Left lung (tissue), 10 donors: ENCODE results near the gene SPRED1. TPM values are rescaled to one million over a fixed set of nuclear protein-coding genes. Genes with fewer than 3 reads are reported as not detected.

Experiments used
- ATAC-seq: fragments of 200-7000 bp; cut with Tn5 transposase; one replicate; pipeline ENCODE4 v1.9.1; 2020; ENCODE audit warnings: moderate library complexity
- DNase-seq, 4 donors: peaks; one replicate each; pipeline ENCODE4 v3.0.0-alpha.2; 2013 to 2020
- H3K27ac ChIP-seq, 2 donors: fragments of 200-600 bp; sonication (generic) in 1 of 2; one replicate each; pipeline versions ENCODE4 v1.5.0 to v1.8.0; 2020 to 2021
- H3K27me3 ChIP-seq, 2 donors: fragments of 200-600 bp; sonication (generic) in 1 of 2; one replicate each; pipeline versions ENCODE4 v1.5.0 to v1.8.0; 2020 to 2021
- H3K36me3 ChIP-seq, 2 donors: fragments of 200-600 bp; sonication (generic) in 1 of 2; one replicate each; pipeline versions ENCODE4 v1.5.0 to v1.8.0; 2020 to 2021
- H3K4me1 ChIP-seq, 2 donors: fragments of 200-600 bp; one replicate each; pipeline ENCODE4 v1.8.0; 2021
- H3K4me3 ChIP-seq, 2 donors: fragments of 200-600 bp; sonication (generic) in 1 of 2; one replicate each; pipeline versions ENCODE4 v1.5.0 to v1.8.0; 2020 to 2021; ENCODE audit warnings: mild to moderate bottlenecking in 1 of 2
- H3K9me3 ChIP-seq, 2 donors: fragments of 200-600 bp; sonication (generic) in 1 of 2; one replicate each; pipeline versions ENCODE4 v1.5.0 to v1.8.0; 2020 to 2021
- CTCF ChIP-seq, 2 donors: fragments of 200-600 bp; sonication (generic) in 1 of 2; IDR thresholded peaks; one replicate each; pipeline versions ENCODE4 v1.5.0 to v1.8.0; 2021; ENCODE audit warnings: antibody characterized with exemption in 2 of 2
- intact Hi-C, 2 donors: fragments of 100-400 bp; cut with DNase I; formaldehyde crosslinking; loops; one replicate each; pipeline versions ENCODE4 v1.11.2 to v1.14.2; 2022
- polyA plus RNA-seq, 6 donors: library from polyadenylated mRNA; unstranded; fragments of 120-200 nt; gene quantifications; one replicate each; pipeline ENCODE4 v1.2.1, GENCODE V29; 2013; ENCODE audit not compliant: insufficient read length in 6 of 6
- total RNA-seq, 2 donors: library from RNA; stranded (reverse); fragmentation: NEBNext Ultra II Directional; extraction: Animal tissue kit (Norgen Biotek cat#: 25700); gene quantifications; one replicate each; pipeline ENCODE4 v1.2.1, GENCODE V29; 2021
- donor health status: DM: no; HTN: yes; CAD: no.
- donor health status: DM: no; HTN: no; CAD: no.

SPRED1 gene
- total and polyA plus RNA-seq, 8 donors, result 36.3 to 59.4 (median 44.6) TPM

- Histone ChIP-seq H3K36me3 (no peaks in the 10 kb centered on the region), H3K9me3 (no peaks in the 10 kb centered on the region), H3K27ac (no peak overlapping the region), H3K4me1 (peaks cover 0 to 3% of the 10 kb centered on the region in 2 donors), H3K27me3 (no peaks in the 10 kb centered on the region), H3K4me3 (no peak overlapping the region)
- DNase-seq (no peak), ATAC-seq (no peak)
- no peak for TF ChIP-seq CTCF (IDR thresholded peaks at IDR 0.05)
- intact Hi-C loops, result no loop called here
Observed at GRCh38 chr15:38243278-38244055, 9.2 kb upstream of the SPRED1 start.

DNA sequence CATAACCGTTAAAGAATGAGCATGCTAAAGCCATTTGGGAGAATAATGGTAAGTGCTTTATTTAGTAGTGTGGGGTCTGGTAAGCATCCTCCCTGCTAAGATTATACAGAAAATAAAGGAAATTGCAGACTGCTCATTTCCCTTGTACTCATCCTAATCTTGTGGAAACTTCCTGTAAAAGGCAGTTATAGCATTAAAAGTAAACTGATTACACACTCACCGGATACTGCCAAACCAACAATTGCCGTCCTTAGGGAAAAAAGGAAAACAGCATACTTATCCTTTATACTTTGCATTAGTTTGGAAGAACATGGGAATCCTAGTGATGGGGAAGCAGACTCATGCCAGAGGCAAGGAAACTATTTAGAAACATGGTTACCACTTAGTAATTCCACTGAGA is 5.3 kb upstream of the SPRED1 start:
- Histone ChIP-seq H3K27me3 (peaks cover 0 to 17% of the 10 kb centered on the region in 2 donors), H3K36me3 (no peaks in the 10 kb centered on the region), H3K9me3 (no peaks in the 10 kb centered on the region), H3K4me3 (no peak overlapping the region), H3K4me1 (peaks cover 0 to 11% of the 10 kb centered on the region in 2 donors), H3K27ac (no peak overlapping the region)
- no peak for ATAC-seq
- intact Hi-C loops, result no loop called here
- DNase-seq, result no peak
- TF ChIP-seq CTCF (IDR thresholded peaks at IDR 0.05), result no peak

DNA sequence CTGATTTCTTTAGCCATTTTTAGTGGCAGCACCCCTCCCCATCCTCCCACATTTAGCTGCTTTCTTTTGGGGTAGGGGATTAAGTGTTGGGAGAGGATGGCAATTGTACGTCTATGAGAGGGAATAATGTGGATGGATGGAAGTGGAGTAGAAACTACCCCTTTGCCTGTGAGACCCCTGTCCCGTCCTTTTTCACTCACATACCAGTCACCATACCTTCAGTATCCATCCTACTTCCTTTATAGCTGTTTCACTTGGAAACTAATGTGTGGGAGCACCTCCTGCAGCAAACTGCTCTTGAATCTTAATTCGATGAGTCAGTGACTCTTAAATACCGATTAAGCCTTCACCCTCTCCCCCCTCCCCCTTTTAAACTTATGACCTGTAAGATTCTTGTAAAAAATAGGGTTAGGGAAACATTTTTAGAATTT is 730 bp downstream of the SPRED1 start:
- H3K4me1 ChIP-seq, result peaks cover 8 to 32% of the 10 kb centered on the region in 2 donors
- no peaks in the 10 kb centered on the region for H3K36me3 ChIP-seq
- intact Hi-C loops, result loop anchor here in 1 of 2 donors (5.0 kb wide), 1 partner anchor 181 kb away; no protein-coding TSS in a partner anchor

GRCh38 chr15:38254051-38254883 is 1.6 kb downstream of the SPRED1 start:
- Histone ChIP-seq H3K36me3 (no peaks in the 10 kb centered on the region), H3K27ac (peak overlapping the region; percentile 97 to 99), H3K4me3 (peak overlapping the region; percentile 80 to 81), H3K9me3 (no peaks in the 10 kb centered on the region), H3K27me3 (peaks cover 0 to 30% of the 10 kb centered on the region in 2 donors), H3K4me1 (peaks cover 11 to 32% of the 10 kb centered on the region in 2 donors)
- intact Hi-C loops, result loop anchor here in 1 of 2 donors (5.0 kb wide), 1 partner anchor 182 kb away; no protein-coding TSS in a partner anchor
- ATAC-seq, result peak; percentile 35
- peak in 3 of 4 donors; percentile 51 to 57 (median 55) for DNase-seq
- no peak for TF ChIP-seq CTCF (IDR thresholded peaks at IDR 0.05)

More for the DNA sequence above, 730 bp downstream of the SPRED1 start:
- Histone ChIP-seq H3K27ac (peak overlapping the region; percentile 97 to 99), H3K9me3 (no peaks in the 10 kb centered on the region), H3K27me3 (peaks cover 0 to 30% of the 10 kb centered on the region in 2 donors), H3K4me3 (peak overlapping the region; percentile 80 to 81)
- no peak for TF ChIP-seq CTCF (IDR thresholded peaks at IDR 0.05)
- peak in 1 of 4 donors; percentile 41 for DNase-seq
- ATAC-seq, result peak; percentile 30
